B cell (primary cell): Measurements from ENCODE around the gene SFRP4.

Experiments
- CTCF ChIP-seq: fragments of 200-600 bp; IDR thresholded peaks from one replicate; pipeline ENCODE4 v1.8.0; 2022; ENCODE audit warnings: antibody characterized with exemption, mild to moderate bottlenecking
- EZH2 ChIP-seq: IDR thresholded peaks from 2 replicates; pipeline ENCODE4 v1.6.1; 2012; ENCODE audit warnings: borderline replicate concordance, low read depth, mild to moderate bottlenecking, moderate library complexity, low read length; ENCODE audit not compliant: insufficient read depth, poor library complexity, severe bottlenecking

DNA sequence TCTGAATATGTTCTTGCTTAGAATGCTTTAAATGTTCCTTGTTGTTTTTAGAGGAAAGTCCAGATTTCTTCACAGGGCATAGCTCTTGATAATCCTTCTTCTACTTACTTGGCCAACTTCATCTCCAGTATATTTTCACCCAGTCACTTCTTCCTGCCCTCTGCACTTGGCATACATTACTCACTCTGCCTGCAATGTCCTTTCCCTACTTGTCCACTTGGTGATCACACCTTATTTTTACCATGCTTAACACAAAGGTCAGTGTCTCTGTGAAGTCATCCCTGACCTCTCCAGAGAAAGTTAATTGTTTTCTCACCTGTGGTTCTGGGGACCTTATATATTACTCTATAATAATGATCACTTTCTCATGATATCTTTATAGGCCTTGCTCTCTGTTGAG is 23.3 kb downstream of the SFRP4 start:
- no peak for TF ChIP-seq CTCF
- no peak for TF ChIP-seq EZH2
